Stimulated activated naive B cell treated with anti-CD40 and anti-IgM and Interleukin-4, amounts not matched to agents 10 μg/mL and 1 μg/mL and 100 μg/mL, for 72 hours (primary cell): ENCODE results near the gene CWC15.
A peak's percentile ranks its signal among the peaks of the same experiment; 100 is the strongest.
"Not testable (repeated sequence)": the region's sequence is repeated elsewhere in the genome, so short reads cannot be mapped to it uniquely, and the experiment has no call there.

ENCODE experiments used
- ATAC-seq, 2 donors: fragments of 150-1000 bp; cut with Tn5 transposase; replicated peaks; 2 replicates each; pipeline ENCODE4 v1.10.0; 2021; ENCODE audit warnings: moderate library complexity in 1 of 2
- DNase-seq: peaks from one replicate; pipeline ENCODE4 v3.0.0; 2021
- H3K27ac Mint-ChIP-seq: one replicate; pipeline ENCODE4 v1.8.0; 2022; ENCODE audit warnings: mild to moderate bottlenecking, mixed read lengths
- H3K27me3 Mint-ChIP-seq, 2 donors: one replicate each; pipeline ENCODE4 v1.8.0; 2022; ENCODE audit warnings: mixed read lengths in 2 of 2
- H3K36me3 Mint-ChIP-seq, 2 donors: one replicate each; pipeline ENCODE4 v1.8.0; 2022; ENCODE audit warnings: mixed read lengths in 2 of 2, mild to moderate bottlenecking in 1 of 2
- H3K4me1 Mint-ChIP-seq, 2 donors: one replicate each; pipeline ENCODE4 v1.8.0; 2022; ENCODE audit warnings: mixed read lengths in 2 of 2, mild to moderate bottlenecking in 1 of 2
- H3K4me3 Mint-ChIP-seq, 2 donors: one replicate each; pipeline ENCODE4 v1.8.0; 2022; ENCODE audit warnings: mild to moderate bottlenecking in 2 of 2, mixed read lengths in 2 of 2, moderate library complexity in 1 of 2
- H3K9me3 Mint-ChIP-seq, 2 donors: one replicate each; pipeline ENCODE4 v1.8.0; 2022; ENCODE audit warnings: mixed read lengths in 2 of 2, mild to moderate bottlenecking in 1 of 2

The CWC15 gene

DNA sequence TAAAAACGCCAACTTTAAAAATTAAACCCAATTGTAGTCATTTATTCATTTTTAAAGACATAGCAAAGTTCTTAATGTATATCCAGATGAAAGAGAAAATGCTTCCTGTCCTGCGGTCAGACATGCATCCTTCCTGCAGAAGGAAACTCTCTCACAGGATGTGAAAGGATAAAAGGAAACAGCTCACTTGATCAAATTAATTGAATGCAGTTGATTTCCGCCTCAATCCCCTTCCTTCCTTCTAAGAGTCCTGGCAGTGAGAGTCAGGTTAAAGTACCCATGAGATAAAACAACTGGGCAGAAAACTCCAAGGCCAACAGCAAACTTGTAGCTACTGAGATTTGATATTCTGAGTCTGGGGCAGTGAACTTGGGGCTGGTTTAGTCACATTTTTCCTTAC is 38.5 kb downstream of the CWC15 start:
- Mint-ChIP-seq H3K4me3 (no peak overlapping the region), H3K27me3 (peaks cover 0 to 4% of the 10 kb centered on the region in 2 donors), H3K4me1 (peaks cover 0 to 10% of the 10 kb centered on the region in 2 donors), H3K9me3 (peaks cover 0 to 3% of the 10 kb centered on the region in 2 donors), H3K27ac (no peak overlapping the region), H3K36me3 (no peaks in the 10 kb centered on the region)
- DNase-seq (no peak), ATAC-seq (no peak)

DNA sequence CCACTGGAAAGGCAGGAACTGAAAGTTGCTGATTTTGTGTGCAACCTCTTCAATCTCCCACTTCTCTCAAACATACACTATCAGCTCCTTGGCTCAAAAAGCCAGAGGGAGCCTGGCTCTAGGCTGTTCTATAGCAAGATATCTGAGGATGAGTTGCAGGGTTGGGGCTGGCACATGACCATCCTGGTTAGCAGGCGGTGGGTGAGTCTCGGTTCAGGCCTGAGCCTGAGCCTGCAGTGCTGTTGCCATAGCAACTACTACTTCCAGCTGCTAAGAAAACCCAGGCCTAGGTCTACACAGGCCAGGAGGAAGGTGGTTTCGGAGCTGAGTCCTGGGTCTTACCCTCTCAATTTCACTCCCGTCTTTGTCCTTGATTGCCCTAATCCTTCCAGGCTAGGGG is 39.0 kb downstream of the CWC15 start:
- H3K27me3 Mint-ChIP-seq, result peaks cover 0 to 4% of the 10 kb centered on the region in 2 donors
- ATAC-seq, result peak in 1 of 2 donors; percentile 25
- no peak for DNase-seq
- H3K9me3 Mint-ChIP-seq, result peaks cover 0 to 3% of the 10 kb centered on the region in 2 donors
- H3K36me3 Mint-ChIP-seq, result no peaks in the 10 kb centered on the region
- H3K27ac Mint-ChIP-seq, result no peak overlapping the region
- peaks cover 0 to 10% of the 10 kb centered on the region in 2 donors for H3K4me1 Mint-ChIP-seq
- no peak overlapping the region for H3K4me3 Mint-ChIP-seq

DNA sequence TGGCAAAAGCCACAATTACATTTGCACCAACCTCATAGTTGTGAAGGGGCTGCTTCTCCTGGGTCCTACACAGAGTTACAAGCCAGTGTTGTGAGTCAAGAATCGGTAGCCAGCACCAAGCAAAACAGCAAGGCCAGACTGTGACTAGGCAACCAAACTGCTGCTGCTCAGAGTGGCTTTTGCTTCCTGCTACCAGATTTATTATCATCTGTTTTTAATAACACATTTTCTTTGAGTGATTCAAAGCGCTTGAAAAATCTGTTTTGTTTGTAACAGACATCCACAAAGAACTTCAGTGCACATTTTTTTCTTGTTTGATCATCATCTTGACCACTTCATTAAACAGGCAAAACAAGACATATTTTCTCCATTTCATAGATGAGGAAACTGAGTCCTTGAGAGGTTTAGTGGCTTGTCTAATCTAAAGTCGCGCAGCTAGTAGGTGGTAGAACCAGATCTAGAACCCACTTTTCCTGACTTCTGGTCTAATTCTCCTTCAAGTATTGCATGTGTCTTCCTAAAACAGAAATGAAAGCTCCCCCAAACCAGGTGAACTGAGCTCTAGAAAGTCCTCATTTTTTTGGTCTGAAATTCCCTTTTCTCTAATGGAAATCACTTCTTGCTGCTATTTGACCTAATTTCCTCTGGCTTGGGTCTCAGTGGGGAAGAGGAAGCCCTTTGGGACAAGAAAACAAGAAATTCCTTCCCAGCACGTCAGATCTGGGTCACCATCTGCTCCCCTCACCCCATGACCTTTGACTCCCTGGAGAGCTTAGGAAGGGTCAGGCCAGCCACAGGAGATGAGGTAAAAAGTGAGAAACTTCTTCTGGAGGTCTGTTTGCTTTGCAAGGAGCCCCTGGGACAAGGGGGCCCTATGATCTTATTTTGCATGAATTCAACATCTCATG is 39.9 kb downstream of the CWC15 start:
- Mint-ChIP-seq H3K36me3 (no peaks in the 10 kb centered on the region), H3K27ac (no peak overlapping the region), H3K4me3 (no peak overlapping the region), H3K4me1 (peaks cover 0 to 10% of the 10 kb centered on the region in 2 donors), H3K9me3 (peaks cover 0 to 3% of the 10 kb centered on the region in 2 donors), H3K27me3 (peaks cover 0 to 10% of the 10 kb centered on the region in 2 donors)
- DNase-seq (no peak), ATAC-seq (no peak)

DNA sequence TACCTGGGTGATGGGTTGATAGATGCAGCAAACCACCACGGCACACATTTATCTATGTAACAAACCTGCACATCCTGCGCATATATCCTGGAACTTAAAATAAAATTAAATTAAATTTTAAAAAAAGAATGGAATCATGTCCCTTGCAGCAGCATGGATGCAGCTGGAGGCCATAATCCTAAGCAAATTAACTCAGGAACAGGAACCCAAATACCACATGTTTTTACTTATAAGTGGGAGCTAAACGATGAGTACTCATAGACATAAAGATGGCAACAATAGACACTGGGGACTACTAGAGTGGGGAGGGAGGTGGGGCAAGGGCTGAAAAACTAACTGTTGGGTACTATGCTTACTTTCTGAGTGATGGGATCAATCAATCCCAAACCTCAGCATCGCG is 40.9 kb downstream of the CWC15 start:
- Mint-ChIP-seq H3K4me3 (no peak overlapping the region), H3K36me3 (no peaks in the 10 kb centered on the region), H3K27ac (no peak overlapping the region), H3K4me1 (peaks cover 0 to 10% of the 10 kb centered on the region in 2 donors), H3K9me3 (peaks cover 0 to 3% of the 10 kb centered on the region in 2 donors), H3K27me3 (peaks cover 0 to 13% of the 10 kb centered on the region in 2 donors)
- ATAC-seq (no peak), DNase-seq (no peak)

DNA sequence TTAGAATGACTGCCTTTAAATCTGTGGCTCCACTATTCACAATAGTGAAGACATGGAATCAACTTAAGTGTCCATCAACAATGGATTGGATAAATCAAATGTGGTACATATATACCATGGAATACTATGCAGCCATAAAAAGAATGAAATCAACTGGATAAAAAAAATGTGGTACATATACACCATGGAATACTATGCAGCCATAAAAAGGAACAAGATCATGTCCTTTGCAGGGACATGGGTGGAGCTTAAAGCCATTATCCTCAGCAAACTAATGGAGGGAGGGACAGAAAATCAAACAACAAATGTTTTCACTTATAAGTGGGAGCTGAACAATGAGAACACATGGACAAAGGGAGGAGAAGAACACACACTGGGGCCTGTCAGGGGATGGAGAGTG is 41.3 kb downstream of the CWC15 start:
- not testable (repeated sequence) for ATAC-seq, H3K36me3 Mint-ChIP-seq, DNase-seq, H3K4me3 Mint-ChIP-seq, H3K27ac Mint-ChIP-seq, H3K9me3 Mint-ChIP-seq
- H3K4me1 Mint-ChIP-seq, result peaks cover 0 to 10% of the 10 kb centered on the region in 2 donors
- H3K27me3 Mint-ChIP-seq, result peaks cover 0 to 13% of the 10 kb centered on the region in 2 donors

DNA sequence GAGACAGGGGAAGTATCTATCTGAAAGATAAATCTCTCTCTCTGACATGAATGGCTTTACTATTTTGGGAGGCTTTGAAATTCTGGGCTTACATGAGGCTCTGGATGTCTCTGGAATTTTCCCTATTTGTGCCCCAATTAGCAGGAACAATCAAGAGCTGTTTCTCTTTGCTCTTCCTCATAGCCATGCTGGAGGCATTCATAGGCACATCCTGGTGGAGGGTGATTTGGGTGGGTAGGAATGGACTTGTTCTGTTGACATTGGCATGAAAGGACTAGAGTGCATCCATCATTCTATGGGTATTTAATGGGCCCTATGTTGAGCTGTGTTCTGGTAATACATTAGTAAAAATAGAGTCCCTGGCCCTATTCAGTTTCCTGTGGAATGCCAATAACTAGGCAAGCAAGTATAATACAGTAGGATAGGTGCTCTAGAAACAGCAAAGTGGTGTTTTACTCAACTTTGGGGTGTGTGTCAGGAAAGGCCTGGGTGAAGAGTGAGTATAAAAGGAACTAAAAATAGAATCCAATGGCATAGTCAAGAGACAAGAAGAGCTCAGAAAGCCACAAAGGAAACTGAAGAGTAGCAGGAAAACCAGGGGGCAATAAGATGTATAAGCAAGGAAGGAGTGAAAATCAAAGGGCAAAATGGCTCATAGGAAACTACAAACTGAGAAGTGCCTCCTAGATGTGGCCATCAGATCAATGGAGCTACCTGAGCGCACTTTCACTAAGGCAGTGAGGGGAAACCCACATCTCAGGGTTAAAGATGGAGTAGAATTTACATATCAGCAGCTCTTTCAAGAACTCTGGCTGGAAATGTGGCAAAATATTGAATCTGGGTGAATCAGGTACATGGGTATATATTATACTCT is 45.0 kb downstream of the CWC15 start:
- no peak overlapping the region for H3K4me3 Mint-ChIP-seq
- H3K4me1 Mint-ChIP-seq, result peaks cover 15 to 28% of the 10 kb centered on the region in 2 donors
- H3K27me3 Mint-ChIP-seq, result peaks cover 0 to 13% of the 10 kb centered on the region in 2 donors
- peaks cover 0 to 7% of the 10 kb centered on the region in 2 donors for H3K9me3 Mint-ChIP-seq
- H3K36me3 Mint-ChIP-seq, result no peaks in the 10 kb centered on the region
- no peak overlapping the region for H3K27ac Mint-ChIP-seq
- ATAC-seq, result no peak
- DNase-seq, result no peak

DNA sequence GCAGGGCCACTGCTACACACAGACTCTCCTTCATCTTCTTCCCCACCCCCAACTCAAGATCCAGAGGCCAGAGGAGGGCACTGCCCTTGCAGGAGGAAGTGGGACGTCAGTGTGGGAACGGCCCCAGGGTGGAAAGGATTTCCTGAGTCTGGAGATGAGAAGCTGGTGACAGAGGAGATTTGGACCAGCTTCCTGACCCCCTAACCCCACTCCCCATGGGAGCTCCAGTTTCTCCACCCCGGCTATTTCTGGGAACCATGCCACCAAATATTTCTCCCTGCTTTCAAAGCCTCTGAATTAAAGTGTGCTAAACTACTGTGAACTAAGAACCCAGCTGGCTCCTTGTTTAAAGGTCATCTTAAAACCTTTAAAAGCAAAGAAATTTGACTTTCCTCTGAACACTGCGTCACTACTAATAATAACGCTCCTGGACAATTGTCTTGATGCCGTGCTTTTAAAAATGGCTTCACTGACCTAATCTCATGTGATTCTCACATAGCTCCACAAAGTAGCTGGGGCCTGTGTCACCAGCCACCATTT is 46.6 kb downstream of the CWC15 start:
- Mint-ChIP-seq H3K4me1 (peaks cover 23 to 37% of the 10 kb centered on the region in 2 donors), H3K27ac (peak overlapping the region; percentile 9)

DNA sequence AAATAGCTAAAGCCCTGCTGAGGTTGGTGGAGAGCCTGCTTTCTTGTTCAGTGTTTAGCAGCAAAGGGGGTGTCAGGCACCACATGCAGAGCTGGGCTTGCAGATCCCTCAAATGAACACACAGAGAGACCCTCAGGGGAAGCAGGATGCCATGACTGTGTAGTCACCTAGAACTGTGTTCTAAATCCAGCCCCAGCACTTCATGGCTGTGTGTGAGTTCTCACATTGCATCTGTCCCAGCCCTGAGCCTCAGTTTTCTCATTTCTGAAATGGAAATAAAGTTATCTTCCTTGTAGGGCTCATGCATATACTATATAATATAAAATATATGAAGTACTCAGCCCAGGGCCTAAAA is 47.1 kb downstream of the CWC15 start:
- no peak overlapping the region for H3K27ac Mint-ChIP-seq
- ATAC-seq, result no peak
- peaks cover 0 to 3% of the 10 kb centered on the region in 2 donors for H3K9me3 Mint-ChIP-seq
- peaks cover 0 to 9% of the 10 kb centered on the region in 2 donors for H3K27me3 Mint-ChIP-seq
- DNase-seq, result no peak
- H3K36me3 Mint-ChIP-seq, result no peaks in the 10 kb centered on the region
- H3K4me3 Mint-ChIP-seq, result no peak overlapping the region
- H3K4me1 Mint-ChIP-seq, result peaks cover 23 to 37% of the 10 kb centered on the region in 2 donors

More for the DNA sequence above, 46.6 kb downstream of the CWC15 start:
- Mint-ChIP-seq H3K4me3 (no peak overlapping the region), H3K27me3 (peaks cover 0 to 9% of the 10 kb centered on the region in 2 donors), H3K36me3 (no peaks in the 10 kb centered on the region), H3K9me3 (peaks cover 0 to 3% of the 10 kb centered on the region in 2 donors)
- no peak for DNase-seq
- ATAC-seq, result no peak

DNA sequence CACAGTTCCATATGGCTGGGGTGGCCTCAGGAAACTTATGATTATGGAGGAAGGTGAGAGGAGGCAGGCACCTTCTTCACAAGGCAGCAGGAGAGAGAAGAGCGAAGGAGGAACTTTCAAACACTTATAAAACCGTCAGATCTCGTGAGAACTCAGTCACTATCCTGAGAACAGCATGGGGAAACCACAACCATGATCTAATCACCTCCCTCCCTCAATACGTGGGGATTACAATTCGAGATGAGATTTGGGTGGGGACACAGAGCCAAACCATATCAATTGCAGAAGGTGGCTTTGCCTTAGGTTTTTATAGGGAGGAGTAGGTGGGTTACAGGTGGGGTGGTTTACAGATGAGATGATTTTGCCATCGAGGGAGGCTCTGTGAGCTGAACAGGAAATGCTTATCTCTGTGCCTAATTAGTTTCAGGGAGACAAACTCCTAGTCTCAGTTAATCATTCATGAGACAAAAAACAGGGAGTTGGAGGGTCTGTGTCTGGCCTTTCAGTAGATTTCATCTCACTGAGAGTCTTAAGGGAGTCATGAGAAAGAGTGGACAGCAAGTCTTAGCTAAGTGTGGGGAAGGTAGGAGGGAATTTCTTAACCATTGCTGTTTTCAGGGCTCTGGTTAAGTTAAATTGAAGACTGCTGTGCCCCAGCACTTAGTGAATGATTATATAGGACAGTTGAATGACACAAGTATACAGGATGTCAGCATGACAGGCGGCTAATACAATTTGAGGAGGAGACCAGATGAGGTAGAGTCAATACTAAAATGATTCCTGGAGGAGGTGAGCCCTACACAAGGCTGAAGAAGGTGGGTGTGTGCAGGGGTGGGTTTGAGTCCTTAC is 47.7 kb downstream of the CWC15 start:
- Mint-ChIP-seq H3K36me3 (no peaks in the 10 kb centered on the region), H3K27ac (no peak overlapping the region)

DNA sequence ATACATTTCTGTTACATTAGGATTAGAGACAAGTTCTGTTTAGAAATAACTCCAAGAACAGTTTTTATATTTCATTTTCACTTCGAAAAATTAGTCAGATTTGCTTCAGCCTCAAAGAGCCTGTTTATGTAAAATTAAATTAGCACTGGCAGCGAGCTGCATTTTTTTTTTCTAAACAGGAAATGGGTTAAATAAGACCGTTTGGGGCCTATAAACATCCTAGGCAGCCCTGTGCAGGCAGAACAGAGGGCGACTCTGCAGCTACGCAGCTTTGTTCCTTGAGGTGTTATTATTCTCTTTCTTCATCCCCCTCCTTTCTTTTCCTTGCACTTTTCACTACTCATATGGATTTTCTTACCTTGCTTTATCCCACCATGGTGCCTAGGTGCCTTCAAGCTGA is 48.7 kb downstream of the CWC15 start:
- H3K27me3 Mint-ChIP-seq, result peaks cover 0 to 9% of the 10 kb centered on the region in 2 donors
- H3K36me3 Mint-ChIP-seq, result no peaks in the 10 kb centered on the region
- H3K27ac Mint-ChIP-seq, result no peak overlapping the region
- ATAC-seq, result no peak
- peaks cover 23 to 37% of the 10 kb centered on the region in 2 donors for H3K4me1 Mint-ChIP-seq
- peaks cover 0 to 3% of the 10 kb centered on the region in 2 donors for H3K9me3 Mint-ChIP-seq
- no peak overlapping the region for H3K4me3 Mint-ChIP-seq
- DNase-seq, result no peak

More for the DNA sequence above, 47.7 kb downstream of the CWC15 start:
- ATAC-seq, result no peak
- peaks cover 23 to 37% of the 10 kb centered on the region in 2 donors for H3K4me1 Mint-ChIP-seq
- no peak for DNase-seq
- H3K27me3 Mint-ChIP-seq, result peaks cover 0 to 9% of the 10 kb centered on the region in 2 donors
- peaks cover 0 to 3% of the 10 kb centered on the region in 2 donors for H3K9me3 Mint-ChIP-seq
- no peak overlapping the region for H3K4me3 Mint-ChIP-seq

DNA sequence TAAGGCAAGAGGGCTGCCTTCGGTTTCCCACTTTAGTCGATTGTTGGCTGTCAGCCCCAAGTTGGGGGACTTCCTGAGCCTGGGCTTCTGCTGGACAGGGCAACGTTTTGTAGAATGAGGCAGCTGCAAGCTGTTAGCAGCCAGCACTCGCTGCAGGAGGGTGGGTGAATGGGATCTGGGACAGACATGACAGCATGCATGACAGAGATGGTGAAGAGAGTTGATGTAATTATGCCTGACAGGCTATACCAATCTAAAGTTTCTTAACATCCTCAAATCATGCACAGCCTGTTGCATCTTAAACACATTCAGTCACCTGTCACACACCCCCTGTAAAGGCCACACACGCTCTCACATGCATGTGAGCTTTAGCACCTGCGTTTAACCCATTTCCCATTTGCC is 49.2 kb downstream of the CWC15 start:
- Mint-ChIP-seq H3K4me1 (peaks cover 23 to 37% of the 10 kb centered on the region in 2 donors), H3K36me3 (no peaks in the 10 kb centered on the region), H3K9me3 (peaks cover 0 to 3% of the 10 kb centered on the region in 2 donors), H3K27ac (no peak overlapping the region), H3K27me3 (peaks cover 0 to 9% of the 10 kb centered on the region in 2 donors), H3K4me3 (no peak overlapping the region)
- ATAC-seq, result peak; percentile 19 to 25
- no peak for DNase-seq

DNA sequence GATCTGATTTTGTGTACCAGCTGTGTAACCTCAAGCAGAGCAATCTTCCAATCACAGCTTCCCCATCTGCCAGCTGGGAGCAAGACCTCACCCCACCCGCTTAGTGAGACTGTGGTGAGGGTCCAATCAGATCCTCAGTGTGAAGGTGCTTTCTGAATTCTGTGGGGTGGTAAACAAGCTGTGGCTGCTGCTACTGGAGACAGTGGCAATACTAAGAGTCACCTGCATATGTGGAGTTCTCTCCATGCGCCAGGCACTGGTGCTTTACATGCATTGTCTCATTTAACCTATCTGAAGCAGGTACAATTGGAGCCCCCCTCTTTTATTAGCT is 50.4 kb downstream of the CWC15 start:
- Mint-ChIP-seq H3K4me3 (no peak overlapping the region), H3K27me3 (no peaks in the 10 kb centered on the region), H3K4me1 (peaks cover 23 to 37% of the 10 kb centered on the region in 2 donors), H3K27ac (no peak overlapping the region), H3K36me3 (no peaks in the 10 kb centered on the region), H3K9me3 (peaks cover 0 to 3% of the 10 kb centered on the region in 2 donors)
- DNase-seq, result no peak
- peak; percentile 15 to 51 for ATAC-seq

DNA sequence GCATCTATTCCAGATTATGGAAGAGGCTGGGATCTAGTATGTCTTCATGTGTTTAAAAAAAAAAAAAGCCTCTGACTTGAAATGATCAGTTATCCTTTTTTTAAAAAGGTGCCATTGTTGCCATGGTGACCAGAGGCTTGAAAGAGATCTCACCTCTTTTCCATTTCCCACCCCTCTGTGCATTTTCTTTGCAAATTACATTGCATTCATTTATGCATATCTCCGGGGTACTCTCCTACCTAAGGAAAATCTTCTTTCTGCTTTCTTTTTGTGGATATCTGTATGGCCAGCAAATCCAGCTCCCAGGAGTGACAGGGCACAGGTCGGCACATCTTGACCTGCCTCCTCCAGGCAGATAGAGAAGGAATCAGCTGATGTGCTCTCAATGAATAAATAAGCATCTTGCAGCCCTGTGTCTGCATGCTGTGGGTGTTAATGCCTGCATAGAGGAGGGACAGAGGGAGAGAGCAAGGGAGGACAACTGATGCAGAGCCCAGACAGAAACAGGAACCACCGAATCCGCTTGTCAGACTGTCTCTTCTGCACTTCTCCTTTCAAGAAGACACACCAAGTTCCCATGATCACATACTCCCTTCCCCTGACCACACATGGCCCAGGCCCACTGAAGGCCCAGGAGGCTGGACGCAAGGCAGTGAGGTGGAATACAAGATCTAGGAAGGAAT is 50.9 kb downstream of the CWC15 start:
- H3K9me3 Mint-ChIP-seq, result peaks cover 0 to 3% of the 10 kb centered on the region in 2 donors
- no peak overlapping the region for H3K4me3 Mint-ChIP-seq
- H3K27me3 Mint-ChIP-seq, result no peaks in the 10 kb centered on the region
- no peaks in the 10 kb centered on the region for H3K36me3 Mint-ChIP-seq
- ATAC-seq (peak; percentile 83 to 84), DNase-seq (no peak)
- no peak overlapping the region for H3K27ac Mint-ChIP-seq
- H3K4me1 Mint-ChIP-seq, result peaks cover 23 to 37% of the 10 kb centered on the region in 2 donors
